GM18517 (cell line): Measurements from ENCODE around the gene UPF3A.
"Not testable (repeated sequence)": the region's sequence is repeated elsewhere in the genome, so short reads cannot be mapped to it uniquely, and the experiment has no call there.

Experiments used
- ATAC-seq: cut with Tn5 transposase; IDR thresholded peaks from one replicate; pipeline ENCODE4 v1.9.1; 2021; ENCODE audit warnings: mild to moderate bottlenecking, moderate library complexity; ENCODE audit not compliant: unreplicated experiment

The UPF3A gene

DNA sequence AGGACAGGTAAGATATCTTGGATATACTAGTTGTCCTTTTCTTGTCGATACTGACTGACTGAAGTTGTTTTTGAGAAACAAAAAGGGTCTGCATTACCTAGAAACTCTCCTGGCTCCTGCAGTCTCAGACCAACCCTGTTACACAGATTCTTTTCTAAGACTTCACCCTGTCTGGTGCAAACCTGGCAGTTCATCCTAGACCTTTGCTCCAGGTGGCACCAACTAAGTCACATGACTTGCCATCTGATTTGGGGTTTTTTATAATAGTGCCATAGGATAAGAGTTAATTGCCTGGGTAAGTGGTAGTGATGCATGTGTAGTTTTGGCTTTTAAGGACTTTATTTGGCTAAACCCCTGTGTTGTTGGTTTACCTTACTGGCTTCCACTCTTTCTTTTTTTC is 47.2 kb downstream of the UPF3A start:
- ATAC-seq, result no peak

DNA sequence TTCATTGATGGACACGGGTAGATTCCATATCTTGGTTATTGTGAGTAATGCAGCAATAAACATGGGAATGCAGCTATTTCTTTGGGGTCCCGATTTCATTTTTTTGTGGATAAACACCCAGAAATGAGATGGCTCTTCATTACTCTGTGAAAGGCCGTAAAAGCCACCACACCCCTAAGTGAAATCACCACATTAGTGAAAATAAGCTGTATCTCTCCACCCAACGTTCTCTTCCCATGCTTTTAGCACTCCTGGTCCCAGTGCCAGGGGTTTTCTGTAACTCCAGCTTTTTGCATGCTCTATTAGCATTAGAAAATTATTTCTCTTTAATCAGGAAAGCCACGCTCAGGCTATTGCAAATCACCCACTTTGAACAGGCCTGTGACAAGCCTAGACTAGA is 48.7 kb downstream of the UPF3A start:
- no peak for ATAC-seq

DNA sequence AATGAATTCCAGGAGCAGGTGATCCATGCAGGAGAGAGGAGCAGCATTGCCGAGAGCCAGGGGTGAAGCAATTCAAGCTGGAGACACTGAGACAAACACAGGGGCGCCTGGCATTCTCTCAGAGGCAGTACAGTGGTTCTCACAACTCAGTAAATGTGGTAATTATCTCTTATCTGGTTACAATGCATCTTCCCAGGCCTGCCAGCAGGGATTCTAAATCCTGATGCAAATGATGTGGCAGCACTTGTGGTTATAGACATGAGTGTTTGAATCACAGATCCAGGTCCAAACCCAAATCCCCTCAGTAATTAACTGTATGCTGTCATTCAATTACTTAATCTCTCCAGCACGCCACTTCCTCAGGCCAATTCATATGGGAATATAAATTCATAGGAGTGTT is 52.5 kb downstream of the UPF3A start:
- ATAC-seq, result not testable (repeated sequence)

DNA sequence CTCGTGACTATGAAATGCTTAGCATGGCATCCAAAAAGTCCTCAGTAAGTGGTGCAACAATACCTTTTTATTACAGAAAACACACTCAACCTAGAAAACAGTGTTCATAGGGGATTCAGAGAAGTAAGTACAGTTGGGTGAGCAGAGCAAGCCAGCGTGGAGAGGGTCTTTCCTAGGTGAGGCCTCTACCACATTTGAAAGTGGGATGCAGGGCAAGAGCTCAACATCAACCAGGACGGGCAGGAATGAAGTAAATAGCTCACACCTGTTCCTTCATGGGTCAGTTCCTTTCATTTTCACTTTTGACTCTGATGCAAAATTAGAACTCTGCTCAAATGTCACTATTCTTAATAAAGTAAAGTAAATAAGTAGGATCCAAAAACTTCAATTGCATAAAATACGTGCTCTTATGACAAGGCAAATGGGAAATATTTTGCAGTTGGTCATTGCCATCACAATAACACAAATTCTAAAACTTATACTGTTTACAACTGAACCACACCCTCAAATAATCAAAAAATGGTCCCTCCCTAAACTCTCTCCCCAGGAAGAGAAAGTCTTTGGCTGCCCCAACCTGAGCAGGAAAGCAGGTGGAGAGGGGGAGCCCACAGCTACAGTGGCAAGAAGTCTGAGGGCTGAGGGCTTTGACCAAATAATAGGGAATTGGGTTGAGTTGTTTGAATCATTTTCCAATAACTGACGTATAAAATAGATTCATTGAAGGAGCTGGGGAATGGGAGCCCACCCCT is 53.1 kb downstream of the UPF3A start:
- ATAC-seq, result no peak

DNA sequence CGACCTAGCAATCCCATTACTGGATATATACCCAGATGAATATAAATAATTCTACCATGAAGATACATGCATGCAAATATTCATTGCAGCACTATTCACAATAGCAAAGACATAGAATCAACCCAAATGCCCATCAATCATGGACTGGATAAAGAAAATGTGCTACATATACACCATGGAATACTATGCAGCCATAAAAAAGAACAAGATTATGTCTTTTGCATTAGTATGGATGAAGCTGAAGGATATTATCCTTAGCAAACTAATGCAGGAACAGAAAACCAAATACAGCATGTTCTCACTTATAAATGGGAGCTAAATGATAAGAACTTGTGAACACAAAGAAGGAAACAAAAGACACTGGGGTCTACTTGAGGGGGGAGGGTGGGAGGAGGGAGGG is 55.1 kb downstream of the UPF3A start:
- ATAC-seq, result not testable (repeated sequence)

DNA sequence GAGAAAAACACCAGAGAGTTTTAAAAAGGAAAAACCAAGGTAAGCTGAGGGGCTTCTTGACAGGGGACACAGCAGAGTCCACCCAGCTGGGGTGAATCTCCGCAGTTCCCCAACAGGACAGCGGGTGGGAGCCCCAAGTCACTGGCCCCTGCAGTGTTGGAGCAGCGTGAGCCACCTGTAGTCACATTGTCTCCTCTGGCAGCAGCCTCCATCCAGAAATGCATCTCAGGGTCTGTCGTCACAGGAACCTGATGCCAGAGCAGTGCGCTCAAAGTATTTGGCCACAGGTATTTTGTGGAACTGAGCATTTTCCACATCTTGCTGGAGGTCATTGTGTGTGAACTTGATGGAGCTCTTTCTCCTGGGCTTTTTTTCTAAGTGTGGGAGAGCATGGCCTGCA is 57.6 kb downstream of the UPF3A start:
- ATAC-seq, result no peak

DNA sequence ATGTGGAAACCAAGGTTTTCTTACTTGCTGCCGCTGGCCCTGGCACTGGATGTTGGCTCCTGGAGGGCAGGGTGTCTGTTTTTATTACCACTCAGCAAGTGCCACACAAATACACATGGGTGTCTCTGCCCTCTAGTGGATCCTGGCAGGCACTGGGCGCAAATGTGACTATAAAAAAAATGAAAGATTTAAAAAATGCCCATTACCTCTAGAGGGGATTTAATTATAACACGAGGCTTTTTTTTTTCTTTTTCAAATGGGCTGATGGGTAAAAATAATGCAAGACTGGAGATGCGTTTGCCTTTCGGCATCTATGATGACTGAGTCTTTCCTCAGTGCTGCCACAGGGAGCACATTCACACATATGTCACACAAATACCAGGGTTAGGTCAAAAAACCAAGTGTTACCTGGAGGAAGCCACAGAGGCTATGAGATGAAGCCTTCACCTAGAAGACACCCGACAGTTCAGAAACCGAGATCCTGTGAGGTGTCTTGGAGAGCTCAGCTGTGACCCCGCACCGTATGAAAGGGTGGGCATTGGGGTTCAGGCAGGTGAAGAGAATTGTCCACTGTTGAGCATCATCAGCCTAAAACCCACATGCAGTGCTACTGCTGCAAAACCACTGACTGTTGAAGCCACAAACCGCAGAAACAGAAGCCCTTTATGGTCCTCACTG is 58.6 kb downstream of the UPF3A start:
- no peak for ATAC-seq

DNA sequence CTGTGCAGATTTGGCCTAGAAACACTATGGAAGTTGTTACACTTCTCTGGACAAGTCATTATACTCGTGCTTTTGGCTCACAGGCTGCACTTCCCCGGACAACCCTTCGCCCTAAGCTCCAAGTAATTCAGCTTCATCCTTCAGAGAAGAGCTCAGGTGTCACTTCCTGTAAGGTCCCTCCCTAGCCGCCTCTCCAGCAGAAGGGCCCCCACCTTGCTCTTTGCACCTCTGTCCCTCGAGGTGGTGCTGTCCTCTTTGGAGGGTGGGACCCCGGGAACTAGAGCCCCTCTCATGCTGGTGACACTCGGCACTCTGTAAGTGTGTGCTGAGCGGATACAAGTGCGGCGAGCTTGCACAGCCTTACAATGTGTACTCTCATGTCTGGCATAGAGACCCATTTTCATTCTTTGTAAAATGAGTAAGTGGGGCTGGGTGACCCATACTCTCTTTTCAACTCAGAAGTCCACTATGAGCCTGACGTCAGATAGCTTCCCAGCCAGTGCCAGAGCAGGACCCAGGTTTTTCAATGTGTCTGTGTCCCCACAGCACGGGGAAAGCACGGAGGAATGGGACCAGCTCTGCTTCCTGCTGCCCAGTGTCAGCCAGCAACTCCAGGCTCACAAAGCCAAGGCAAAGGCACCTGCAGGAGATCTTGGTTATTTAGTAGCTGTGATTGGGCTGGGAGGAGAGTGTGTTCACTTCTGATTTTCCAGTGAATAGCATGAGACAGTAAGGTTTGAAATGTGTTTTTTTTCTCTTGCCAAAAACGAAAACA is 59.8 kb downstream of the UPF3A start:
- ATAC-seq, result no peak

DNA sequence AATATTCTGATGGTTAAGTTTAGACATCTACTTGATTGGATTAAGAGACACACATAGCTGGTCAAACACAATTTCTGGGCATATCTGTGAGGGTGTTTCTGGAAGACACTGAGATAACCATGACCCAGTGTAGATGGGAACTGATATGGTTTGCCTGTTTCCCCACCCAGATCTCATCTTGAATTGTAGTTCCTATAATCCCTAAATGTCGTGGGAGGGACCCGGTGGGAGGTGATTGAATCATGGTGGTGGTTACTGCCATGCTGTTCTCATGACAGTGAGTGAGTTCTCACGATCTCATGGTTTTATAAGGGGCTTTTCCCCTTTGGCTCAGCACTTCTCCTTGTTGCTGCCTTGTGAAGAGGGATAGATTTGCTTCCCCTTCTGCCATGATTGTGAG is 65.9 kb downstream of the UPF3A start:
- not testable (repeated sequence) for ATAC-seq

DNA sequence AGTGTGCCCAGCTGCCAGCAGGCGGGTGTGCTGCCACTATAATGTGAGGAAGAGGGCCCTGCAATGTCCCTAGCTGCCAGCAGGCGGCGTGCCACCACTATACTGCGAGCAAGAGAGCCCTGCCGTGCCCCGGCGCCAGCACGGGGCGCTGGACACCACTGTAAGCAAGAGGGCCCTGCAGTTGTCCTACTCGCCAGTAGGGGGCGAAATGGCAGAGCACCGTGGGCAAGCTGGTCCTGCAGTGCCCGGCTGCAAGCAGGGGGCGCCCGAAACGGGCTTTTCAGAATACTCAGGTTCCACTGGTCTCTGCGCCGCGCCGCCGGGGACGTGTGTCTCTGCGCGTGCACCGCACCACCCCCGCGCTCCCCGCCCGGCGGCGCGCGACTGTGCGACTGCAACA is 71.4 kb downstream of the UPF3A start:
- ATAC-seq, result not testable (repeated sequence)

DNA sequence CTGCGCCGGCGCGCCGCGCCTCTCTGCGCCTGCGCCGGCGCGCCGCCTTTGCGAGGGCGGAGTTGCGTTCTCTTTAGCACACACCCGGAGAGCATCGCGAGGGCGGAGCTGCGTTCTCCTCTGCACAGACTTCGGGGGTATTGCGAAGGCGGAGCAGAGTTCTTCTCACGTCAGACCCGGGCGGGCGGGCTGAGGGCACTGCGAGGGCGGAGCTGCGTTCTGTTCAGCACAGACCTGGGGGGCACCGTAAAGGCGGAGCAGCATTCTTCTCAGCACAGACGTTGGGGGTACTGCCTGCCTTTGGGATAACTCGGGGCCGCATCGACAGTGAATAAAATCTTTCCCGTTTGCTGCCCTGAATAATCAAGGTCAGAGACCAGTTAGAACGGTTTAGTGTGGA is 72.0 kb downstream of the UPF3A start:
- ATAC-seq, result not testable (repeated sequence)
